ENCODE measurements around the gene OR1L8. TPM values are rescaled to one million over a fixed set of nuclear protein-coding genes. Genes with fewer than 3 reads are reported as not detected.
"Not testable (repeated sequence)": the region's sequence is repeated elsewhere in the genome, so short reads cannot be mapped to it uniquely, and the experiment has no call there.

The OR1L8 gene
- total and polyA plus RNA-seq, 8 donors: 0.55 TPM; not detected in 7

DNA sequence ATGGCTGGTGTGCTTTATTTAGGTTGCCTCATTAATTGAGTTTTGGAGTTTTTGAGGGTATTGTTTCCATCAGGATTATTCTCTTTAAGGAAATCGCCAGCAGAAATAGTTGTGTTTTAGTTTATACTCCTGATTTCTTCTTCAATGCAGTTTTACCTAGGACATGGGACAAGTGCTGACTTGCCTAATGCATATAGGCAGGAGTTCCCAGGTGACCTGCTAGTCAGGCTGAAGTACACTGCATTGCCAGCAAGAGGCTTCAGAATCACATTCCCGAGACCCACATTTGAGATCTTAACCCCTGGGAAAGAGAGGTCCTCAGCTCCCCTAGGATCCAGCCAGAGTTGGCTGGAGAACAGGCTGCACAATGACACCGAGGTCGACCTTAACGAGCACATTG, 31.8 kb downstream of the OR1L8 start:
- intact Hi-C loops (cut with DNase I; ENCODE audit: low total_unique reads): no loop called here
- Histone ChIP-seq H3K4me3 (no peak overlapping the region), H3K36me3 (no peaks in the 10 kb centered on the region), H3K4me1 (no peaks in the 10 kb centered on the region), H3K9me3 (no peaks in the 10 kb centered on the region), H3K27me3 (no peaks in the 10 kb centered on the region), H3K27ac (no peak overlapping the region)
- TF ChIP-seq POLR2AphosphoS5 (IDR thresholded peaks at IDR 0.05) (no peak), POLR2A (IDR thresholded peaks at IDR 0.05) (no peak), EP300 (IDR thresholded peaks at IDR 0.05) (no peak)
- TF ChIP-seq, protein P1, sequence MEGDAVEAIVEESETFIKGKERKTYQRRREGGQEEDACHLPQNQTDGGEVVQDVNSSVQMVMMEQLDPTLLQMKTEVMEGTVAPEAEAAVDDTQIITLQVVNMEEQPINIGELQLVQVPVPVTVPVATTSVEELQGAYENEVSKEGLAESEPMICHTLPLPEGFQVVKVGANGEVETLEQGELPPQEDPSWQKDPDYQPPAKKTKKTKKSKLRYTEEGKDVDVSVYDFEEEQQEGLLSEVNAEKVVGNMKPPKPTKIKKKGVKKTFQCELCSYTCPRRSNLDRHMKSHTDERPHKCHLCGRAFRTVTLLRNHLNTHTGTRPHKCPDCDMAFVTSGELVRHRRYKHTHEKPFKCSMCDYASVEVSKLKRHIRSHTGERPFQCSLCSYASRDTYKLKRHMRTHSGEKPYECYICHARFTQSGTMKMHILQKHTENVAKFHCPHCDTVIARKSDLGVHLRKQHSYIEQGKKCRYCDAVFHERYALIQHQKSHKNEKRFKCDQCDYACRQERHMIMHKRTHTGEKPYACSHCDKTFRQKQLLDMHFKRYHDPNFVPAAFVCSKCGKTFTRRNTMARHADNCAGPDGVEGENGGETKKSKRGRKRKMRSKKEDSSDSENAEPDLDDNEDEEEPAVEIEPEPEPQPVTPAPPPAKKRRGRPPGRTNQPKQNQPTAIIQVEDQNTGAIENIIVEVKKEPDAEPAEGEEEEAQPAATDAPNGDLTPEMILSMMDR (IDR thresholded peaks at IDR 0.05): no peak
- DNase-seq: no peak
- 59 to 85% (median 74%) methylated on average over 5 of the region's 5 CpGs for WGBS, 5 donors

DNA sequence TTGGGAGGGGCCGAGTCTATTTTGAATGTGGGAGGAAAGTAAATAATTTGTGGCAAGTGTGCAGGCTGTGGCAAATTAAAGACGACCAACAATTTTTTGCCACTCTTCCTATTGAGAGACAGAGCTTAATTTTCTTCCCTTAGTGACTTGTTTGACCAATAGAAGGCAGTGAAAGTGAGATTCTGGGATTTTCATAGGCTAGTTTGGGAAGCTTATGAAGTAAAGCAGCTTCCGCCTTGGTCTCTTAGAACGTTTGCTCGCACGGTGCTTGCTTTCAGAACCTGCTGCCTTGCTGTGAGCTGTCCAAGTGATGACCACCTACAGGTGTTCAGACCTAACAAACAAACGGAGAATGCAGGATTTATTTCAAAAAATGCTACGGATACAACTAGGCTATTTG, 37.0 kb downstream of the OR1L8 start:
- no peak overlapping the region for H3K4me3 ChIP-seq
- TF ChIP-seq EP300 (IDR thresholded peaks at IDR 0.05) (no peak), POLR2AphosphoS5 (IDR thresholded peaks at IDR 0.05) (no peak), POLR2A (IDR thresholded peaks at IDR 0.05) (no peak)
- TF ChIP-seq, protein P1 (IDR thresholded peaks at IDR 0.05): no peak
- intact Hi-C loops (cut with DNase I; ENCODE audit: low total_unique reads): no loop called here
- H3K9me3 ChIP-seq: no peaks in the 10 kb centered on the region
- no peak for DNase-seq
- H3K27ac ChIP-seq: no peak overlapping the region
- WGBS, 5 donors: 50 to 61% (median 56%) methylated on average over 8 of the region's 8 CpGs
- no peaks in the 10 kb centered on the region for H3K4me1 ChIP-seq
- H3K36me3 ChIP-seq: no peaks in the 10 kb centered on the region
- no peaks in the 10 kb centered on the region for H3K27me3 ChIP-seq

DNA sequence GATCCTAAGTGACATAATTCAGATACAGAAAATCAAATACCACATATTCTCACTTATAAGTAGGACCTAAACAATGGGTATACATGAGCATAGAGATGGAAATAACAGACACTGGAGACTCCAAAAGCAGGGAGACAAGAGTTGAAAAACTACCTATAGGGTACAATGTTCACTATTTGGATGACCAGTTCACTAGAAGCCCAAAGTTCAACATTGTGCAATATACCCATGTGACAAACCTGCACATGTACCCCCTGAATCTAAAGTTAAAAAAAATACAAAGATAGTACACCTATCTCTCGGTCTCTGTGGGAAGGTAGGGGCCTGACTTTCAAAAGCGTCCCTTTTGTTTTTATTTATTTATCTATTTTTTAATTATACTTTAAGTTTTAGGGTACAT, 44.4 kb downstream of the OR1L8 start:
- DNase-seq: no peak
- Histone ChIP-seq H3K4me1 (no peaks in the 10 kb centered on the region), H3K27me3 (no peaks in the 10 kb centered on the region), H3K4me3 (no peak overlapping the region), H3K36me3 (no peaks in the 10 kb centered on the region), H3K9me3 (peaks cover 0 to 14% (median 0%) of the 10 kb centered on the region in 4 donors), H3K27ac (no peak overlapping the region)
- intact Hi-C loops (cut with DNase I; ENCODE audit: low total_unique reads): no loop called here
- WGBS, 5 donors: 54 to 72% (median 63%) methylated on average over 2 of the region's 2 CpGs
- TF ChIP-seq POLR2AphosphoS5 (IDR thresholded peaks at IDR 0.05): no peak
- TF ChIP-seq POLR2A (IDR thresholded peaks at IDR 0.05): no peak
- no peak for TF ChIP-seq EP300 (IDR thresholded peaks at IDR 0.05)
- TF ChIP-seq, protein P1 (IDR thresholded peaks at IDR 0.05): no peak

DNA sequence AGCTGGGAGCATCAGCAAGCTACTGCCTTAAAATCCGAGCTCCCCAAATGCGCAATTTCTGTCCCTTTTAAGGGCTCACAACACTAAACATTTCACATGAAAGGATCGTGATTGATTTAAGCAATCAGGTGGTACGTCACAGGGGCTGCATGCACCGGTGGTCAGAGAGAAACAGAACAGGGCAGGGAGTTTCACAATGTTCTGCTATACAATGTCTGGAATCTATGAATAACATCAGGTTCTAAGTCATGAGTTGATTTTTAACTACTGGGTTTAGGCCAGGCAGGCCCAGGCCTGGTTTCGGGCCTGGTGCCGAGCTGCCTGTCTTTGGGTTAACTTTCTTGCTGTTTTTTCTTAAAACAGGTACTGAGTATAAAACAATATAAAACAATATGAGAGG, 46.1 kb downstream of the OR1L8 start:
- H3K4me1 ChIP-seq; H3K4me3 ChIP-seq; H3K27me3 ChIP-seq; intact Hi-C loops (cut with DNase I; ENCODE audit: low total_unique reads); H3K36me3 ChIP-seq; DNase-seq; H3K27ac ChIP-seq: not testable (repeated sequence)
- 63 to 78% (median 66%) methylated on average over 7 of the region's 7 CpGs for WGBS, 5 donors
- peaks cover 0 to 14% (median 0%) of the 10 kb centered on the region in 4 donors for H3K9me3 ChIP-seq

DNA sequence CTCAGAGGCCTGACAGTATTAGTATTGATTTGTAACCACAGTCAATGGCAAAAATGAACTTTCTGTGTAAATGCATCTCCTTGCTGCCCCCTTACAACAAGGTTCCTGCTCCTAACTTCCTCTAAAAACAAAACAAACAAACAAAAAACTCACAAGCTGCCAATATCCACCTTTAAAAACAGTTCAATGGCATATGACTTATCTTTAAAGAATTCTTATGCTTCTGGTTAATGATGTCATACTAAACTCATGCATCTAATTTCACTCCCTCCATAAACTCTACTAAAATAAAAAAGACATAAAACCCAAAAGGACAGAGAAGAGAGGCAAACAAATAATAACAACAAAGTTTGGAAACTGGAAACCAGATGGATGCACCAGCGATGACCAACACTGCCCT, 47.0 kb downstream of the OR1L8 start:
- H3K27ac ChIP-seq: no peak overlapping the region
- no peak overlapping the region for H3K4me3 ChIP-seq
- intact Hi-C loops (cut with DNase I; ENCODE audit: low total_unique reads): no loop called here
- peaks cover 0 to 14% (median 0%) of the 10 kb centered on the region in 4 donors for H3K9me3 ChIP-seq
- WGBS, 5 donors: 78 to 98% (median 96%) methylated on average over 1 of the region's 1 CpG
- no peaks in the 10 kb centered on the region for H3K27me3 ChIP-seq
- no peaks in the 10 kb centered on the region for H3K36me3 ChIP-seq
- no peaks in the 10 kb centered on the region for H3K4me1 ChIP-seq
- TF ChIP-seq, protein P1 (IDR thresholded peaks at IDR 0.05): no peak
- no peak for TF ChIP-seq EP300 (IDR thresholded peaks at IDR 0.05)
- TF ChIP-seq POLR2A (IDR thresholded peaks at IDR 0.05): no peak
- no peak for TF ChIP-seq POLR2AphosphoS5 (IDR thresholded peaks at IDR 0.05)
- no peak for DNase-seq

DNA sequence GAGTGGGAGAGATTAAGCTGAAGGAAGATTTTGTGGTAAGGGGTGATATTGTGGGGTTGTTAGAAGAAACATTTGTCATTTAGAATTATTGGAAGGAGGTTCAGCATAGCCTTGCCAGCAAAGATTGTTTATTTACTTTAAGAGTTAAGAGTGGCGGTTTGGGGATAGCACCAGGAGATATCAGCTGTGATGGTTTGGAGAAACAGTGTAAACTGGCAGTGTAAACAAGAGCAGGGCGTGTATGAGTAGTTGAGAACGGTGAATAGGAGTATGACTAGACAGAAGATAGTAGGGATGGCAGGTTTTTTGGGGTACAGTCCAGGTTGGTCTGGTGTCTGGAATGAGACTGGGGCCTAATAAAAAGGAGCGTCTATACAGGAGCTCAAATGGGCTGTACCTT, 52.0 kb downstream of the OR1L8 start:
- H3K27ac ChIP-seq; H3K4me3 ChIP-seq; H3K9me3 ChIP-seq; intact Hi-C loops (cut with DNase I; ENCODE audit: low total_unique reads); DNase-seq; H3K27me3 ChIP-seq; H3K4me1 ChIP-seq; H3K36me3 ChIP-seq: not testable (repeated sequence)
- WGBS, 5 donors: 26 to 46% (median 40%) methylated on average over 4 of the region's 4 CpGs

All from stomach (tissue), 9 donors.